Measurements from ENCODE around the gene ZNF827.

Gene ZNF827

GRCh38 chr4:145927030-145927429 is 11.6 kb downstream of the ZNF827 start:
- intact Hi-C loops (cut with DNase I; ENCODE audit: low total_unique reads): no loop called here
- Histone ChIP-seq H3K27me3 (no peaks in the 10 kb centered on the region), H3K27ac (no peak overlapping the region), H3K4me3 (no peak overlapping the region), H3K9me3 (no peaks in the 10 kb centered on the region), H3K4me1 (peaks cover 0 to 27% (median 12%) of the 10 kb centered on the region in 4 donors), H3K36me3 (no peaks in the 10 kb centered on the region)
- TF ChIP-seq, protein P1, sequence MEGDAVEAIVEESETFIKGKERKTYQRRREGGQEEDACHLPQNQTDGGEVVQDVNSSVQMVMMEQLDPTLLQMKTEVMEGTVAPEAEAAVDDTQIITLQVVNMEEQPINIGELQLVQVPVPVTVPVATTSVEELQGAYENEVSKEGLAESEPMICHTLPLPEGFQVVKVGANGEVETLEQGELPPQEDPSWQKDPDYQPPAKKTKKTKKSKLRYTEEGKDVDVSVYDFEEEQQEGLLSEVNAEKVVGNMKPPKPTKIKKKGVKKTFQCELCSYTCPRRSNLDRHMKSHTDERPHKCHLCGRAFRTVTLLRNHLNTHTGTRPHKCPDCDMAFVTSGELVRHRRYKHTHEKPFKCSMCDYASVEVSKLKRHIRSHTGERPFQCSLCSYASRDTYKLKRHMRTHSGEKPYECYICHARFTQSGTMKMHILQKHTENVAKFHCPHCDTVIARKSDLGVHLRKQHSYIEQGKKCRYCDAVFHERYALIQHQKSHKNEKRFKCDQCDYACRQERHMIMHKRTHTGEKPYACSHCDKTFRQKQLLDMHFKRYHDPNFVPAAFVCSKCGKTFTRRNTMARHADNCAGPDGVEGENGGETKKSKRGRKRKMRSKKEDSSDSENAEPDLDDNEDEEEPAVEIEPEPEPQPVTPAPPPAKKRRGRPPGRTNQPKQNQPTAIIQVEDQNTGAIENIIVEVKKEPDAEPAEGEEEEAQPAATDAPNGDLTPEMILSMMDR (IDR thresholded peaks at IDR 0.05): no peak
- DNase-seq: no peak

- DNase-seq: no peak
- H3K36me3 ChIP-seq: no peaks in the 10 kb centered on the region
- no peaks in the 10 kb centered on the region for H3K27me3 ChIP-seq
- intact Hi-C loops (cut with DNase I; ENCODE audit: low total_unique reads): no loop called here
- no peaks in the 10 kb centered on the region for H3K9me3 ChIP-seq
- TF ChIP-seq, protein P1 (IDR thresholded peaks at IDR 0.05): no peak
- no peak overlapping the region for H3K4me3 ChIP-seq
- peaks cover 0 to 37% (median 7%) of the 10 kb centered on the region in 4 donors for H3K4me1 ChIP-seq
- no peak overlapping the region for H3K27ac ChIP-seq
Observed at GRCh38 chr4:145921231-145921630, 17.4 kb downstream of the ZNF827 start.

GRCh38 chr4:145920205-145920604 is 18.4 kb downstream of the ZNF827 start:
- no peak overlapping the region for H3K4me3 ChIP-seq
- intact Hi-C loops (cut with DNase I; ENCODE audit: low total_unique reads): no loop called here
- H3K27ac ChIP-seq: peak overlapping the region; percentile 22 to 26
- H3K36me3 ChIP-seq: no peaks in the 10 kb centered on the region
- DNase-seq: no peak
- H3K4me1 ChIP-seq: peaks cover 0 to 37% (median 7%) of the 10 kb centered on the region in 4 donors
- H3K9me3 ChIP-seq: no peaks in the 10 kb centered on the region
- TF ChIP-seq, protein P1 (IDR thresholded peaks at IDR 0.05): no peak
- H3K27me3 ChIP-seq: no peaks in the 10 kb centered on the region

DNA sequence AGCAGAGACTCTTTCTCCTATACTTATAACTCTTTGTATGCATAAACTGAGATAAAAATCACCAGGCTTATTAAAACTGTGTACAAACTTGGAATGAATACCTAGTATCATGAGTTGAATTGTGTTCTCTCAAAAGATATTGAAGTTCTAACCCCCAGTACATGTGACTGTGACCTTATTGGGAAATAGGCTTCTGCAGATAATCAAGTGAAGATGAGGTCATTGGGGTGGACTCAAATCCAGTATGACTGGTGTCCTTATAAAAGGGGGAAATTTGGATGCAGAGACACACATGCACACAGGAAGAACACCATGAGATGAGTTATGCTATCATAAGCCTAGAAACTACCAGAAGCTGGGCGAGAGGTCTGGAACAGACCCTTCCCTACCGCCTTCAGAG is 26.2 kb downstream of the ZNF827 start:
- Histone ChIP-seq H3K9me3 (no peaks in the 10 kb centered on the region), H3K36me3 (no peaks in the 10 kb centered on the region), H3K27ac (no peak overlapping the region), H3K27me3 (no peaks in the 10 kb centered on the region), H3K4me3 (no peak overlapping the region), H3K4me1 (peaks cover 0 to 22% (median 8%) of the 10 kb centered on the region in 4 donors)
- TF ChIP-seq, protein P1 (IDR thresholded peaks at IDR 0.05): no peak
- DNase-seq: no peak
- intact Hi-C loops (cut with DNase I; ENCODE audit: low total_unique reads): no loop called here

DNA sequence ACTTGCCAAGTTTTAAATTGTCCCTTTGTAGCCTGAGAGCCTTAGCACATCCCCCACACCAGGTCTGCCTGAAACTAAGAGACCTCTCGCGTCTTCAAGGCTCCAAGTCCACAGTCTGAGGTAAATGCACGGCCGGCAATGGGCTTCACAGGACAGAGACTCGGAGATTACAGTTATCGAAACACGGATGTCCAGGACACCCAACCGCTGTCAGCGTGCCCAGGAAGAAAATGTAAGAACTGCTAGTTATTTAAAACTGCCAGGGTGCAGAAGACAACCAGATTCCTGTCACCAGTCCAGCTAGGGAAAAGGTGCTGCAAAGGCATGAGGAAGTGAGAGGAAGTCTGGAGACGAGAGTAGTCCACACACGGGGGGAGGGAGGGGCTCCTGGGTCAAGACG is 28.9 kb downstream of the ZNF827 start:
- Histone ChIP-seq H3K9me3 (no peaks in the 10 kb centered on the region), H3K27ac (no peak overlapping the region), H3K4me1 (peaks cover 0 to 27% (median 11%) of the 10 kb centered on the region in 4 donors), H3K27me3 (no peaks in the 10 kb centered on the region), H3K36me3 (no peaks in the 10 kb centered on the region), H3K4me3 (peak overlapping the region in 1 of 2 donors; percentile 17)
- DNase-seq: no peak
- intact Hi-C loops (cut with DNase I; ENCODE audit: low total_unique reads): no loop called here
- TF ChIP-seq, protein P1 (IDR thresholded peaks at IDR 0.05): no peak

GRCh38 chr4:145909281-145909715 is 29.3 kb downstream of the ZNF827 start:
- H3K4me1 ChIP-seq: peaks cover 0 to 22% (median 11%) of the 10 kb centered on the region in 4 donors
- intact Hi-C loops (cut with DNase I; ENCODE audit: low total_unique reads): no loop called here
- H3K4me3 ChIP-seq: peak overlapping the region in 1 of 2 donors; percentile 17
- no peaks in the 10 kb centered on the region for H3K9me3 ChIP-seq
- TF ChIP-seq, protein P1 (IDR thresholded peaks at IDR 0.05): no peak
- no peak overlapping the region for H3K27ac ChIP-seq
- no peaks in the 10 kb centered on the region for H3K36me3 ChIP-seq
- no peaks in the 10 kb centered on the region for H3K27me3 ChIP-seq
- DNase-seq: no peak
